GM19025 (cell line): Measurements from ENCODE around the gene METTL15.
"Not testable (repeated sequence)": the region's sequence is repeated elsewhere in the genome, so short reads cannot be mapped to it uniquely, and the experiment has no call there.

Source experiments
- ATAC-seq: cut with Tn5 transposase; IDR thresholded peaks from one replicate; pipeline ENCODE4 v1.9.1; 2021; ENCODE audit warnings: mild to moderate bottlenecking, low read depth, moderate library complexity; ENCODE audit not compliant: unreplicated experiment

The METTL15 gene

GRCh38 chr11:28274216-28274615 lies 166.0 kb downstream of the METTL15 start:
- no peak for ATAC-seq

GRCh38 chr11:28284196-28284595 lies 176.0 kb downstream of the METTL15 start:
- no peak for ATAC-seq

- no peak for ATAC-seq
These were observed 181.3 kb downstream of the METTL15 start for GRCh38 chr11:28289444-28289843.

GRCh38 chr11:28290995-28291394 lies 182.8 kb downstream of the METTL15 start:
- not testable (repeated sequence) for ATAC-seq

- ATAC-seq: peak; percentile 86
These were observed 188.2 kb downstream of the METTL15 start for GRCh38 chr11:28296426-28296825.

GRCh38 chr11:28298209-28298608 lies 190.0 kb downstream of the METTL15 start:
- no peak for ATAC-seq

GRCh38 chr11:28303477-28304191 lies 195.4 kb downstream of the METTL15 start:
- ATAC-seq: no peak

GRCh38 chr11:28315440-28315839 lies 207.3 kb downstream of the METTL15 start:
- ATAC-seq: no peak

GRCh38 chr11:28318871-28319270 lies 210.7 kb downstream of the METTL15 start:
- ATAC-seq: no peak

GRCh38 chr11:28323621-28324020 lies 215.4 kb downstream of the METTL15 start:
- ATAC-seq: no peak

GRCh38 chr11:28332393-28332792 lies 224.2 kb downstream of the METTL15 start:
- not testable (repeated sequence) for ATAC-seq

- ATAC-seq: no peak
These were observed 229.5 kb downstream of the METTL15 start for GRCh38 chr11:28337701-28338100.

- ATAC-seq: no peak
These were observed 230.2 kb downstream of the METTL15 start for GRCh38 chr11:28338371-28338770.

GRCh38 chr11:28339488-28339887 lies 231.3 kb downstream of the METTL15 start:
- no peak for ATAC-seq

GRCh38 chr11:28342716-28343115 lies 234.5 kb downstream of the METTL15 start:
- no peak for ATAC-seq

GRCh38 chr11:28343304-28344233 lies 235.4 kb downstream of the METTL15 start:
- no peak for ATAC-seq

- no peak for ATAC-seq
These were observed 238.0 kb downstream of the METTL15 start for GRCh38 chr11:28346209-28346608.

- ATAC-seq: no peak
These were observed 238.5 kb downstream of the METTL15 start for GRCh38 chr11:28346721-28347120.

GRCh38 chr11:28347371-28347770 lies 239.2 kb downstream of the METTL15 start:
- ATAC-seq: no peak

- no peak for ATAC-seq
These were observed 242.0 kb downstream of the METTL15 start for GRCh38 chr11:28350216-28350615.

- ATAC-seq: no peak
These were observed 245.8 kb downstream of the METTL15 start for GRCh38 chr11:28353991-28354390.
